ENCODE measurements around the gene SLC25A12.

GRCh38 chr2:171814883-171815282 lies 79.2 kb downstream of the SLC25A12 start:
- TF ChIP-seq CTCF (IDR thresholded peaks at IDR 0.05) (no peak), POLR2A (IDR thresholded peaks at IDR 0.05) (no peak)
